Epithelial cell of esophagus (primary cell): ENCODE results near the gene CHD5.
"Not testable (repeated sequence)": the region's sequence is repeated elsewhere in the genome, so short reads cannot be mapped to it uniquely, and the experiment has no call there.

Experiments used
- DNase-seq: peaks from one replicate; pipeline ENCODE4 v3.0.0; 2010; ENCODE audit warnings: low read depth
- H3K4me3 ChIP-seq: 2 replicates; pipeline ENCODE4 v1.5.1; 2011; ENCODE audit warnings: mild to moderate bottlenecking, low read length, control low read depth
- CTCF ChIP-seq: IDR thresholded peaks from 2 replicates; pipeline ENCODE4 v1.5.1; 2011; ENCODE audit warnings: low read depth, mild to moderate bottlenecking, low read length, control low read depth, inconsistent platforms; ENCODE audit not compliant: insufficient read depth; ENCODE audit errors: missing control alignments

The CHD5 gene

GRCh38 chr1:6071219-6071618, 108.9 kb downstream of the CHD5 start:
- no peak for TF ChIP-seq CTCF
- H3K4me3 ChIP-seq, result no peak overlapping the region
- DNase-seq, result no peak

- no peak for DNase-seq
- no peak for TF ChIP-seq CTCF
- no peak overlapping the region for H3K4me3 ChIP-seq
Observed at GRCh38 chr1:6070450-6070974, 109.6 kb downstream of the CHD5 start.

- DNase-seq, result no peak
- H3K4me3 ChIP-seq, result no peak overlapping the region
- TF ChIP-seq CTCF, result no peak
Observed at GRCh38 chr1:6069573-6069972, 110.5 kb downstream of the CHD5 start.

- no peak for DNase-seq
- TF ChIP-seq CTCF, result no peak
- no peak overlapping the region for H3K4me3 ChIP-seq
Observed at GRCh38 chr1:6068932-6069331, 111.2 kb downstream of the CHD5 start.

- no peak for TF ChIP-seq CTCF
- no peak for DNase-seq
- no peak overlapping the region for H3K4me3 ChIP-seq
Observed at GRCh38 chr1:6068073-6068472, 112.0 kb downstream of the CHD5 start.

- no peak overlapping the region for H3K4me3 ChIP-seq
- no peak for DNase-seq
- TF ChIP-seq CTCF, result no peak
Observed at GRCh38 chr1:6066680-6067079, 113.4 kb downstream of the CHD5 start.

- no peak for TF ChIP-seq CTCF
- no peak for DNase-seq
- no peak overlapping the region for H3K4me3 ChIP-seq
Observed at GRCh38 chr1:6065093-6065858, 114.8 kb downstream of the CHD5 start.

- H3K4me3 ChIP-seq, DNase-seq: not testable (repeated sequence)
Observed at GRCh38 chr1:6063532-6064053, 116.5 kb downstream of the CHD5 start.
